Activated CD4-positive, alpha-beta T cell treated with anti-CD3 and anti-CD28 coated beads, Interleukin-2, amount 50 U/mL, for 1 hour (primary cell): ENCODE measurements around the gene GPRC5B.
A peak's percentile ranks its signal among the peaks of the same experiment; 100 is the strongest.

Experiments
- DNase-seq: peaks from one replicate; pipeline ENCODE4 v3.0.0-alpha.2; 2020

GPRC5B gene

GRCh38 chr16:19898166-19898565, 13.5 kb upstream of the GPRC5B start:
- no peak for DNase-seq

GRCh38 chr16:19896951-19897350, 12.3 kb upstream of the GPRC5B start:
- DNase-seq, result no peak

DNA sequence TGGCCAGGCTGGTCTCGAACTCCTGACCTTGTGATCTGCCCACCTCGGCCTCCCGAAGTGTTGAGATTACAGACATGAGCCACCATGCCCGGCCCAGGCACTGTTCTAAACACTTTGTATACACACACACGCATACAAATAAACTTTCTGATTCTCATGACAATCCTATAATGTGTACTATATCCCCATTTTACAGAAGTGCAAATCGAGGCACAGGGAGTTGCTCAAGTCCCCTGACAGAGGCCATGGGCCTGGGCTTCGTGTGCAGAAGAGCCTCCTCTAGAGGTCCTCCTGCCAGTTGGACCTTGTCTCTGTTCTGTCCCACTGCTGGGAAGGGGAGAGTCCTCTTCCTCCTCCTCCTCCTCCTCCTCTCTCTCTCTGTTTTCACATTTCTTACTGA, 9.9 kb upstream of the GPRC5B start:
- DNase-seq, result no peak

DNA sequence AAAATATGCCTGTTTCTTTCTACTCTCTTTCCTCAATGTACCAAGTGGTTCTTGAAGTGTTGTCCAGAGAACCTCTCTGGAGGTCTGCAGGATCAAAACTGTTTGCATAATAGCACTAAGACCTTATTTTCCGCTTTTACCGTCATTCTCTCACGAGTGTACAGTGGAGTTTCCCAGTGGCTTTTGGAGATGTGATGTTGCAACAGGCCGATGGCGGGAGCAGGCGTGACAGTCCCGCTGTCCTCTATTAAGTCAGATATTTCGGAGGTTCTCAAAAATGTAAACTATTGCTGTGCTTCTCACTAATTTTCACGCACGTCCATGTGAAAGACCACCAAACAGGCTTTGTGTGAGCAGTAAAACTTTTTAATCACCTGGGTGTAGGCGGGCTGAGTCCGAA, 8.3 kb upstream of the GPRC5B start:
- no peak for DNase-seq

- DNase-seq, result no peak
Measured at GRCh38 chr16:19890901-19891300, 6.3 kb upstream of the GPRC5B start.

DNA sequence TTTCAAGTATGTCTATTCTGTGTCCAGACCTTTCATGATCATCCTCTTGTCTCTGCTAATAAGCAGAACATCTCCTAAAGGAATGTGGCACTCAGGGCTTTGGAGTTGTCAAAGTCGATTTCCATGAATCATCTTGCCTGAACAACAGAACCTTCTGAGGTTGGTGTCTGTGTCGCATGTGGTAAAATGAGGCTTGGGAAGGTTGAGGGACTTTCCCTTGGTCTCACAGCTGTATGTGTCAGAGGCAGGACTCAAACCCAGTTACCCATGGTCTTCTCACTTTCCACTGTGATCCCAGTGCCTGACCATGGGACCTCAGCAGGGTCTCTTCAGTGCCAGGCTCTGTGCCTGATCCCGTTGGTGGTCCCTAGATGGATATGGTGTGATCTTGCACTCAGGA, 4.2 kb upstream of the GPRC5B start:
- DNase-seq, result no peak

DNA sequence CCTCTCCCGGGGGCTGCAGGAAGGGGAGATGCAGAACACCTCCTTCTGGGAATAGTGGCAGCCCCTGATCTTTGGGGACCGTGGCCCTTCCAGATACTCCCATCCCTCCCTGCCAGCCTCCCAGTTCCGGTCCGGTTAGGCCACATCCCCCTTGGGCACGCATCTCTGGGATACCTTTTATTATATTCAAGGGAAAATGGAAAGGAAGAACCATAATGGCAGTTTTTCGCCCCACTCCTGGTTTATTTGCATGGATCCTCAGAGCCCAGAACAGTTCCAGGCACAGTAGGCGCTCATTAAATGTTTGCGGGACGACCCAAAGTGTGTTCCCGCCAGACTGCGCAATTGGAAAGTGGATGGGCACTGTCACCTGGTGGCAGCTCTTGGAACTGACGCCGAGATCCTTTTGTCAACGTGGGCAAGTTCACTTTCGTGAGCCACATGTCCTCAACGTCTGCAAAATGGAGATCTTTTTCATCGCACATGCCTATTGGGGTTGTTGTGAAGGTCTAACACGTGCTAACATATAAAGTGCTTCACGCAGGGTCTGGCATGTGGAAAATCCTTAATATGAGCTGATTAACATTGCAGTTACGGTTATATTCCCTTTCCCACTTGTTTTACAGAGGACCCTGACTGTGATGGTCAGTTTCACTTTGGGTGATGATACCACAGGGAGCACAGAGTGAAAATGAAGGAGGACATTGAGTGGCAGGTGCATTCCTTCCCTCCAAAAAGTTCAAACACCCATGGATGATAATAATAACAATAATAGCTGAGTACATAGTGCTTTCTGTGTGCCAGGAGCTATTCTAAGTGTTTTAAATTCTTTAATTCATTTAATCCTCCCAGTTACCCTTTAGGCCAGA, 1.7 kb upstream of the GPRC5B start:
- DNase-seq, result peak; percentile 80

- no peak for DNase-seq
Measured at GRCh38 chr16:19885451-19886072, 914 bp upstream of the GPRC5B start.

DNA sequence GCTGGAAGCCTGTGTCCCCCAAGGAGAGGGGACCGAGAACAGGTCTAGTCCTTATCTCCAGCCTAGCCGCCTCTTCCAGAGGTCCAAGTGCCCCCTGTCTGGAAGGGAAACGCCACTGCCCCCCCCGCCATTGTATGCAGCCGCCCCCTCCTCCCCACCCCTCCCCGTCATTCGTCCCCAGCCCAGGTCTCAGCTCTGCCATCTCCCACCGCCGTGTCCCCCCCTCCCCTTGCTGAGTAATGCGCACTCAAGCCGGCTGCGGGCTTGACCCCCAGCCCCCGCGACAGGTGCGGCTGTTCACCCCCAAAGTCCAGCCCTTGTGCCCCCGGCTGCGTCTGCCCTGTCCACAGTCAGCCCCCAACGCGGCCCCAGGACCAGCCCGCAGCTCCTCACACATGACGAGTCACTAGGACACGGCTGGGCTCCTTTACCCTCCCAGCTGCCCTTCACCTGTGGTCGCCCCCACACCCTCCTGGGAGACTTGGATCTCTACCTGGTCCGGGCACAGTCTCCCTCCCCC, 622 bp downstream of the GPRC5B start:
- no peak for DNase-seq

DNA sequence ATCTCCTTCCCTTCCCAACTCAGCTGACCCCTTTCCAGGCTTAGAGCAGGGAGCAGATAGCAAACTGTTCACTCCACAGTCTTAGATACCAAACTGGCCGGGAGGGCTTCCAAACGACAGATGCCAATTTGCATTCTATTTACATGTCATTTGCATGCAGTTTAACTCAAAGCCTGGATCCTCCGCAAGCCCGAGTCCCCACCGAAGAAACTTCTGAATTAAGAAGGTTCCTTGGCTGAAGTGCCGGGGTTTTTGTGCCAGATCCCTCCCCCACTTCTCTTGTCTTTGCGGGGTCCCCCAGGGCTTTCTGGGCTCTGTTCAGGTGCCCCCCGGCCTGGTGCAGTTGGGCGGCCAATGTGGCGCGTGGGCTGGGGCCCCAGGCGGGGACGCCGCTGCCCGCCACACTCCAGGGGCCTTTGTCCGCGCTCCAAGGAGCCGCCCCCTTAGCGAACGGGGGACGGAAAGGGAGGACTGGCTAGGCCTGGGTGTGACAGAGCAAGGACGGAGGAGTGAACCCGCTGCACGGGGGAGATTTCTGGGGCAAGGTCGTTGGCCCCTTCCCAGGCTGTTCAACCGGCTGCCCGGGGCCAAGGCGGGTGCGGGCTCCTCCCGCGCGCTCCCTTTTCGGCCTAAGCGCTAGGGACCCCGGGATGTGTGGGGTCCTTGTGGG, 1.2 kb downstream of the GPRC5B start:
- DNase-seq, result no peak

- no peak for DNase-seq
Measured at GRCh38 chr16:19882646-19883045, 2.0 kb downstream of the GPRC5B start.

DNA sequence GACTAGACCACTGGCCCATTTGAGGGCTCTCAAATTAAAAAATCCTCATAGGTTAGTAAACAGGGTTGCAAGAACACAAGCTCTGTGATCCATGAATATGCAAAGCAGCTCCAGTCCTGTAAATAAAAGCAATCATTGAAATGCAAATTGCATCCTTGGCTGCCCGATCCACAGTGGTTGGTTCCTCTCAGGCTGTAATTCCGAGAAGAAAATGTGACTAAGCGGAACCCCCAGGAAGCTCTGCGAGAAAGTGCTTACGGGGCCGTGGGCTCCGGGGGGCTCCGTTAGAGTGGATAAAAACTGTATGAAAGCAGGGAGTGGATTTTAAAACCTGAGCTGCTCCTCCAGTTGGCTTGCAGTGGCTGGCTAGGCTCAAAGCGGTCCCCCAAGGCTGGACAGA, 2.5 kb downstream of the GPRC5B start:
- DNase-seq, result no peak

DNA sequence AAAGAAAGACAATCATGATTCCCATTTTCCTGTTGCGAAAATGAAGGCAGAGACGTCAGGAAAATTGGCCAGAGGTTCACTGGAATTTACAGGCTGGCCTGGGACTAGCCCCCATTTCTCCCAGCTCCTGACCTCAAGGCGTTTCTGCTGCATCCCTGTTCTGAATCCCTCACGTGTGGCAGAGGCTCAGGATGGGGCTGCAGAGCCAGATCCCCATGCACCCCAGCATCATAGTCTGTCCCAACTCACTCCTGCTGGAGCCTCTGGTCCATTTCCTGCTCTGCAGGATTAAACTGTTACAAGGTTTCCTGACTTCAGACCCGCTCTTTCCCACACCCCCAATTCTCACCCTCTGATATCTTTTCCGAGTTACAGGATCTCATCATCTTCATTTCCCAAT, 2.9 kb downstream of the GPRC5B start:
- DNase-seq, result no peak

DNA sequence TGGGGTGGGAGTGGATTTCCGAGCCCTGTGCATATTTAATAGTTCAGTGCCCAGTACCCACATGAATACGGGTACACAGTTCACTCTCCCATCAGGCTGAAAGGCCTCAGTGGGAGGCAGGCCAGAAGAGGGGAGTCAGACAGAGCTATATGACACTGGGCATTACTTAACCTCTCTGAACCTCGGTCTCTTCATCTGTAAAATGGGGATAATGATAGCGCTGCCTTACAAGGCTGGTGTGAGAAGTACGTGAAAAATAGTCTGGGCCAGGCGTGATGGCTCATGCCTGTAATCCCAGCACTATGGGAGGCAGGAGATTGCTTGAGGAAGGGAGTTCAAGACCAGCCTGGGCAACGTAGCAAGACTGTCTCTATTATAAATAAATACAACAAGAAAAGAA, 3.6 kb downstream of the GPRC5B start:
- no peak for DNase-seq

DNA sequence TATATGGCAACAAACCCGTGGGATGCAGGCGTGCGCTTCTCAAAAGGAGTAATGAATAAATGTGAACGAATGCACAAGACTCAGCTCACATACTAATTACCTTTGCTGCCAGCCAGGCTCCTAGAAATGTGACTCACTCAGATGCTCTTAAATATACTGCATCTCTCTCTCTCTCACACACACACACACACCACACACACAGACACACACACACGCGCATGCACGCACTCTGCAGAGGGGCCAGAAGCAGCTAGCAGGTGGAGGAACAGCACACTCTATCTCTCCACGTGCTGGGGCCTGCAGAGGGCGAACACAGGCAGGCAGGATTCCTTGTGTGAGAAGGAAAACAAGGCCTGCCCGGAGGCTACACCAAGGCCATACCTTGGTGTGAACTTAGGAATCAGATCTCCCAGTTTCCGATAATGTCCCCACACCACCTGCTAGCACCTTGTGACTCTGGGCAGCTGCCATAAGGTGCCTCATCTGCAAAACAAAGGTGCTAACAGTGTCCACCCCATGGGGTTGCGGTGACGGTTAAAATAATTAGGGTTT, 5.3 kb downstream of the GPRC5B start:
- DNase-seq, result no peak

DNA sequence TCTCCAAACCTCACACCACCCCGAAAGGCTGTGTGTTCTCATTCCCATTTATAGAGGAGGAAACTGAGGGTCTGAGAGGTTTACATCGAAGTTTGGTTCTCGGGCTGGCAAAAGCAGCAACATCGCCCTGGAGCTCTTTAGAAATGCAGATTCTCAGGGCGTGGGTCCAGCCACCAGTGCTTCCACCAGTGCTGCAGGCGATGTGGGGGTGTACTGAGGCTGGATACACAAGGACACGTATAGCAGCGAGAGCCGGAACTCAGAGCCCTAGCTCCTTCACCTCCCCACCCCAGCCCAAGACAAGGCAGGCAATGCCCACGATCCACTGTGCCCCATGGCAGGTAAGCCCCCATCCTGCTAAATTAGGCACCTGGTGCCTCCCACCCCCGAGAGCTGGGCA, 5.9 kb downstream of the GPRC5B start:
- DNase-seq, result no peak

GRCh38 chr16:19876501-19877059, 8.1 kb downstream of the GPRC5B start:
- DNase-seq, result no peak

DNA sequence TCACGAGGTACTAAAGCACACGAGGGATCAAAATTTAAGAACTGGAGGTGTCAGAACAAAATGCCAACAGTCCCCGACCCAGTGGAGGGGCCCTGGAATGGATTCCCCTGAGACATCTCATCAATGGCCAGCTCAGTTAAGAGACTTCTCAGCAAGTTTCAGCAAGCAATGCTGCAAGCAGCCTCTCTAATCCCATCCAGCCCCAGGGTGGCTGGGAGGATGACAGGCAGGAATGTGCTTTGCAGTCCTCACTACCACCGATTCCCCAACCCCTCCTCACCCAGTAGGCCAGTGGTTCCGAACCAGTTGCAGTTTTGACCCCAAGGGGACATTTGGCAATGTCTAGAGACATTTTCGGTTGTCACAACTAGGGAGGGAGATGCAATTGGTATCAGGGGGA, 8.7 kb downstream of the GPRC5B start:
- no peak for DNase-seq

DNA sequence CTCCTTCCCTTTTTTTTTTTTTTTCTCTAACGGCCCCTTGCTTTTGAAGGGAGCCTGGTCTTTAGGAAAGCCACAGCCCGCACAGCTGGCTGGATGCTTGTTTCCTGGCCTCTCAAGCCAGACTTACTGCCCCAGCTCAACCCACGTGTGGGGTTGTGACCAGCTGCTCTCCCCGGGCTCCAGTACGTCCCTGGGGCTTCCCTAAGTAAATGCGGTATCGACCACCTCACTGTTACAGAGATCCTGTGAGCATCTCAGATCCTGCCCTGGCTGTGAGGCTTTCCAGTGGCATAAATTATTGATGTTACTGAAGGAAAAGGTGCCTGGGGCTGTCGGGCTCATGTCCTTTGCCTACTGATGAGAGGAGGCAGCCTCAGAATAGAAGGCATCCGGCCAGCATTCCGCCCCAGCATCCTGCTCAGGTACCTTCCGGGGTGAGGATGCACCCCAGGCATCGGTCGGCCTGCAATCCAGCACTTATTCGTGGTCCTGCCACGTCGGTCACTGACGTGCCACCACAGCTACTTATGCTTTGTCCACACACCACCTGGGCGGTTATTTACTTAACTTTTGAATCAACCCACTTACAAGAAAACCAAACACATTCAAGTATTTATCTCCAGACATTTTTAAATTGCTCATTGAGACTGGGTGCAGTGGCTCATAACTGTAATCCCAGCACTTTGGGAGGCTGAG, 9.6 kb downstream of the GPRC5B start:
- no peak for DNase-seq

- DNase-seq, result no peak
Measured at GRCh38 chr16:19874026-19874425, 10.6 kb downstream of the GPRC5B start.

DNA sequence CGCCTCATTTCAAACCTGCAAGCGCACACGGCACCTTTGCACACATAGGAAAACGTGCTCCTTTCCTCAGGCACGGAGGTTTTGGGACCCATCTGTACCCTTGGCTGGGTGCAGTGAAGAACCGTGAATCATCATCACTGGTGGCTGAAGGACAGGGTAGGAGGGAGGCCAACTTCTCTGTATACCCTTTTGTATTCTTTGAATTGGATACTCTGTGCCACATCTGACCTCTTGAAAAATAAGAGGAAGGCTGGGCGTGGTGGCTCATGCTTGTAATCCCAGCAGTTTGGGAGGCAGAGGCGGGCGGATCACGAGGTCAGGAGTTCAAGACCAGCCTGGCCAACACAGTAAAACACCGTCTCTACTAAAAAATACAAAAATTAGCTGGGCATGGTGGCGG, 11.7 kb downstream of the GPRC5B start:
- no peak for DNase-seq

DNA sequence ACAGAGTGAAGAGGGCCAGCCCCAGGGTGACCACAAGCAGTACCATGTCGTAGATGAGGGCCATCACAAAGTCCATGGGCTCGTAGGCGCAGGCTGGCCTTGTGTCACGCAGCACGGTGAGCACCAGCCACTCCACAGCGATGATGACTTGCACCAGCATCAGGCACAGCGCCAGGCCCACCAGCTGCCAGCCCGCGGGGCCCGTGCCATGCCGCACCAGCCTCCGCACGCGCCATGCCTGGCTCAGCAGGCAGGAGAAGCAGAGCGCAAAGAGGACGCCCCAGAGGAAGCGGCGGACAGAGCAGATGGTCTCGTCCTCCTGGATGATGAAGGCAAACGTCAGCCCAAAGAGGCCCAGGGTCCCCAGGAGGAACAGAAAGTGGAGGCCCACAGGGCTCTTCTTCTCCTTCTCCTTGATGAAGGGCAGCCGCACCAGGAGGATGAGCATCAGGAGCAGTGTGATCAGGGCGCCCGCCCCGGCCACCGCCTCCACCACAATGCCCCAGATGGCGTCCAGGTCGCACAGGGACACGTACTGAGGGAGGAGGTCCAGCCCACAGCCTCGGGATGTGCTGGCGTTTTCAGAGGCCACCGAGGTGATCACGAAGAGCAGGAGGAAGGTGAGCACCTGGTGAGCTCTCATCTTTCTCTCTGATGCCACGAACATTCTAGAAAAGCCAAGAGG, 12.3 kb downstream of the GPRC5B start:
- no peak for DNase-seq
